Kidney tubule cell (primary cell): ENCODE measurements around the gene SCNM1.
"Not testable (repeated sequence)": the region's sequence is repeated elsewhere in the genome, so short reads cannot be mapped to it uniquely, and the experiment has no call there.

Source experiments
- DNase-seq: peaks from one replicate; pipeline ENCODE4 v3.0.0-alpha.2; 2018; ENCODE audit warnings: low spot score

The SCNM1 gene

GRCh38 chr1:151146412-151147131, 19.4 kb upstream of the SCNM1 start, which contains the start of gene SEMA6C:
Gene SEMA6C (minus strand): TSS chr1:151146631. CDS start chr1:151142621, 4,010 bp downstream.
- DNase-seq = peak; percentile 93

GRCh38 chr1:151147132-151147503, 18.8 kb upstream of the SCNM1 start:
- peak; percentile 21 for DNase-seq

- no peak for DNase-seq
Measured at GRCh38 chr1:151147665-151148064, 18.3 kb upstream of the SCNM1 start.

GRCh38 chr1:151156515-151156819, 9.5 kb upstream of the SCNM1 start, which contains the start of gene TNFAIP8L2:
Gene TNFAIP8L2 (plus strand): TSS chr1:151156649. CDS start chr1:151158698, 2,049 bp downstream.
- no peak for DNase-seq

GRCh38 chr1:151157067-151157531, 8.8 kb upstream of the SCNM1 start:
- DNase-seq = no peak

- no peak for DNase-seq
Measured at GRCh38 chr1:151158326-151158725, 7.6 kb upstream of the SCNM1 start.

- no peak for DNase-seq
Measured at GRCh38 chr1:151158751-151159251, 7.1 kb upstream of the SCNM1 start.

GRCh38 chr1:151159373-151159772, 6.6 kb upstream of the SCNM1 start:
- no peak for DNase-seq

GRCh38 chr1:151164732-151165280, 1.1 kb upstream of the SCNM1 start:
- DNase-seq = no peak

- DNase-seq = peak; percentile 45
Measured at GRCh38 chr1:151165281-151165737, 635 bp upstream of the SCNM1 start.

- peak; percentile 70 for DNase-seq
Measured at GRCh38 chr1:151166505-151166956, 587 bp downstream of the SCNM1 start.

- DNase-seq = no peak
Measured at GRCh38 chr1:151167116-151167515, 1.2 kb downstream of the SCNM1 start.

- no peak for DNase-seq
Measured at GRCh38 chr1:151171190-151171589, 5.2 kb downstream of the SCNM1 start.

GRCh38 chr1:151175041-151175741, 9.2 kb downstream of the SCNM1 start:
- DNase-seq = no peak

GRCh38 chr1:151175863-151176262, 9.9 kb downstream of the SCNM1 start, which contains the start of gene TMOD4:
Gene TMOD4 (minus strand): TSS chr1:151175981. CDS start chr1:151174875, 1,106 bp downstream.
- no peak for DNase-seq

GRCh38 chr1:151176514-151177045, 10.6 kb downstream of the SCNM1 start:
- no peak for DNase-seq

- no peak for DNase-seq
Measured at GRCh38 chr1:151184211-151184610, 18.3 kb downstream of the SCNM1 start.

GRCh38 chr1:151187205-151187604, 21.3 kb downstream of the SCNM1 start:
- no peak for DNase-seq

GRCh38 chr1:151188667-151189066, 22.7 kb downstream of the SCNM1 start:
- DNase-seq = not testable (repeated sequence)

GRCh38 chr1:151189637-151190445, 23.9 kb downstream of the SCNM1 start, which contains the start of gene VPS72:
Gene VPS72 (minus strand): TSS chr1:151190197. CDS start chr1:151190121, 76 bp downstream.
- peak; percentile 93 for DNase-seq

GRCh38 chr1:151192047-151192446, 26.1 kb downstream of the SCNM1 start:
- no peak for DNase-seq
